ENCODE data around the gene EAF1. TPM values are rescaled to one million over a fixed set of nuclear protein-coding genes. Genes with fewer than 3 reads are reported as not detected.
"Not testable (repeated sequence)": the region's sequence is repeated elsewhere in the genome, so short reads cannot be mapped to it uniquely, and the experiment has no call there.

The EAF1 gene
- 19.7 TPM for polyA plus RNA-seq (ENCODE audit: insufficient read length)
- long read RNA-seq, donor 1, full-length matches to known transcripts: 6 of 6 reads
- long read RNA-seq, donor 1, partial matches to known transcripts: 0 of 6 reads
- long read RNA-seq, donor 1, other reads (novel, unspliced or antisense): 0 of 6 reads
- long read RNA-seq, donor 2, full-length matches to known transcripts: 4 of 4 reads
- long read RNA-seq, donor 2, partial matches to known transcripts: 0 of 4 reads
- long read RNA-seq, donor 2, other reads (novel, unspliced or antisense): 0 of 4 reads
- long read RNA-seq, donor 3, full-length matches to known transcripts: 4 of 4 reads
- long read RNA-seq, donor 3, partial matches to known transcripts: 0 of 4 reads
- long read RNA-seq, donor 3, other reads (novel, unspliced or antisense): 0 of 4 reads
- long read RNA-seq, donor 4: 0 reads
- long read RNA-seq, donor 5, full-length matches to known transcripts: 4 of 39 reads
- long read RNA-seq, donor 5, partial matches to known transcripts: 24 of 39 reads
- long read RNA-seq, donor 5, other reads (novel, unspliced or antisense): 11 of 39 reads
- long read RNA-seq, donor 6, full-length matches to known transcripts: 6 of 6 reads
- long read RNA-seq, donor 6, partial matches to known transcripts: 0 of 6 reads
- long read RNA-seq, donor 6, other reads (novel, unspliced or antisense): 0 of 6 reads
- long read RNA-seq, donor 7, full-length matches to known transcripts: 10 of 10 reads
- long read RNA-seq, donor 7, partial matches to known transcripts: 0 of 10 reads
- long read RNA-seq, donor 7, other reads (novel, unspliced or antisense): 0 of 10 reads
- long read RNA-seq, donor 8, full-length matches to known transcripts: 2 of 2 reads
- long read RNA-seq, donor 8, partial matches to known transcripts: 0 of 2 reads
- long read RNA-seq, donor 8, other reads (novel, unspliced or antisense): 0 of 2 reads

GRCh38 chr3:15427182-15427880, at the start of gene EAF1, which contains the start of gene METTL6:
EAF1 (plus strand) TSS chr3:15427598; CDS start chr3:15427780, 182 bp downstream.
METTL6 (minus strand) TSS chr3:15427544; CDS start chr3:15426511, 1,033 bp downstream.
- peak; percentile 83 for DNase-seq

GRCh38 chr3:15377961-15378791, 49.2 kb upstream of the EAF1 start:
- peak; percentile 94 for DNase-seq

- no peak for DNase-seq
These were observed 46.2 kb upstream of the EAF1 start for GRCh38 chr3:15380980-15381890.

GRCh38 chr3:15382405-15382923, 44.9 kb upstream of the EAF1 start:
- no peak for DNase-seq

DNA sequence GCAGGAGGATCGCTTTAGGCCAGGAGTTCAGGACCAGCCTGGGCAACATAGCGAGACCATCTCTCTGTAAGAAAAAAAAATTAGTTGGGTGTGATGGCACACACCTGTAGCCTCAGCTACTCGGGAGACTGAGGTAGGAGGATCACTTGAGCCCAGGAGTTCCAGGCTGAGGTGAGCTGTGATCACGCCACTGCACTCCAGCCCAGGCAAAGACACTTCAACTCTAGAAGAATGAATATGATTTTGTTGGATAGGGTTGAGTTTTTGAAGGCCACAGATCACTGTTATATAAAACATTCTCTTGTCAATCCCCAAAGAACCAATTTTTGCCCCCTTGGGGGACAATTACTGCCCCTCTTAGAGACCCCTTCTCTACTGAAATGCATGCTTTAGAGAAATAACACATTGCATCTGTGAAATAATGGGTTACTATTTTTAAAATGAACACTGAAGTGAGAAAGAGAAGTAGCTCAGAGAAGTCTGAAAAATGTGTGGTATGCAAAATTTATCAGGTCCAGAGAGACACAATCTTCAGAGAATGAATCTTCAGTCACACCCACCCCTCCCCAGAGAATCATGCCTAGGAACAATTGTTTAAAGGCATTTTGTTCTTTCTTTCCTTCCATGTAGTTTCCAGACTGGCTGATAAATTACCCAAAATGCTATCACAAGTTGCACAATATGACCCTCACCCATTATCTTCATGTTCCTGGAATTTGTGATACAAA, 42.7 kb upstream of the EAF1 start:
- no peak for DNase-seq

GRCh38 chr3:15385238-15385695, 42.1 kb upstream of the EAF1 start:
- DNase-seq: not testable (repeated sequence)

DNA sequence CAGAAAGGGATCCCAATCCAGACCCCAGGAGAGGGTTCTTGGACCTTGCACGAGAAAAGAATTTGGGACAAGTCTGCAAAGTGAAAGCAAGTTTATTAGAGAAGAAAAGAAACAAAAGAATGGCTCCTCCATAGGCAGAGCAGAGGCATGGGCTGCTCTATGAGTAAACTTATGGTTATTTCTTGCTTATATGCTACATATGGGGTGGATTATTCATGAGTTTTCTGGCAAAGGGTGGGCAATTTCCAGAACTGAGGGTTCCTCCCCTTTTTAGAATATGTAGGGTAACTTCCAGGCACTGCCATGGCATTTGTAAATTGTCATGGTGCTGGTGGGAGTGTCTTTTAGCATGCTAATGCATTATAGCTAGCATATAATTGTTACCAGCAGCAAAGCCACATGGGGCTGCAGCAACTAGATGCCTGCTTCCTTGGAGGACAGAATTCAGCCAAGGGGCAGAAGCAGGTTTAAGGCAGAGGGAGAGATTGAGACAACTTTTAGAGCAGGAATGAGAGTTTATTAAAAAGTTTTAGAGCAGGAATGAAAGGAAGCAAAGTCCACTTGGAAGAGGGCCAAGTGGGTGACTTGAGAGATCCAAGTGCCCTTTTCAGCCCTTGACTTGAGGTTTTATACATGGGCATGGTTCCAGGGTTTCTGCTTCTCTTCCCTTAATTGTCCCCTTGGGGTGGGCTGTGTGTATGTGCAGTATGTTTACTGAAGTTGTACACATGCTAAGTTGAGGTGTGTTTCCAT, 41.3 kb upstream of the EAF1 start:
- DNase-seq: no peak

GRCh38 chr3:15386654-15386955, 40.8 kb upstream of the EAF1 start:
- DNase-seq: not testable (repeated sequence)

GRCh38 chr3:15387171-15387581, 40.2 kb upstream of the EAF1 start:
- no peak for DNase-seq

- no peak for DNase-seq
These were observed 39.7 kb upstream of the EAF1 start for GRCh38 chr3:15387735-15388134.

DNA sequence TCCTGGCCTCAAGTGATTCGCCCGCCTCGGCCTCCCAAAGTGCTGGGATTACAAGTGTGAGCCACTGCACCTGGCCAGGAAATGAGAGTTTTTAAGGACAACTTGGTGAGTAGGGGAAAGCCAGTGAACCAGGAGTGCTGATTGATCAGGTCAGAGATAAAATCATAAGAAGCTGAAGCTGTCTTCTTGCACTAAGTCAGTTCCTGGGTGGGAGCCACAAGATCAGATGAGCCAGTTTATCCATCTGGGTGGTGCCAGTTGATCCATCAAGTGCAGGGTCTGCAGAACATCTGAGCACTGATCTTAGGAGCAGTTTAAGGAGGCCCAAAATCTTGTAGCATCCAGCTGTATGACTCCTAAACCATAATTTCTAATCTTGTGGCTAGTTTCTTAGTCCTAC, 39.1 kb upstream of the EAF1 start:
- not testable (repeated sequence) for DNase-seq

GRCh38 chr3:15390460-15390859, 36.9 kb upstream of the EAF1 start:
- no peak for DNase-seq

DNA sequence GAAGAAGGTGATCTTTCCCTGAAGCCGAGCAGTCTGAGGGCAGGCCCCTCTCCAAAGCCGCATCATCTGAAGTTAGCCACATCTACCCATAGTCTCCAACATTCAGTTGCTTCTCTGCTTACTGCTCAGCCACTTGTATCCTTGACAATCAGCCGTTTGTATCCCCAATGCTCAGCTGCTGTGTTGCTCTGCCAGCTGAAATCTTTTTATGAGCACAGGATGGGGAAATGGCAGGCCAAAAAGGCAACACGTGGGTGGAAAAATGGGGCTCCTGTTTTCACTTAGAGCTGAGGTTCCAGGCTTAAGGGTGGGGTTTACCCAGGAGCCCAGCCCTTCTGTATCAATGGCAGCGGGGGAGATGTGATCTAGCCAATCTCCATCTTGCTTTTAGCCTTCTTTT, 36.4 kb upstream of the EAF1 start:
- no peak for DNase-seq

GRCh38 chr3:15393252-15393651, 34.1 kb upstream of the EAF1 start:
- not testable (repeated sequence) for DNase-seq

- DNase-seq: not testable (repeated sequence)
These were observed 28.7 kb upstream of the EAF1 start for GRCh38 chr3:15398731-15399133.

DNA sequence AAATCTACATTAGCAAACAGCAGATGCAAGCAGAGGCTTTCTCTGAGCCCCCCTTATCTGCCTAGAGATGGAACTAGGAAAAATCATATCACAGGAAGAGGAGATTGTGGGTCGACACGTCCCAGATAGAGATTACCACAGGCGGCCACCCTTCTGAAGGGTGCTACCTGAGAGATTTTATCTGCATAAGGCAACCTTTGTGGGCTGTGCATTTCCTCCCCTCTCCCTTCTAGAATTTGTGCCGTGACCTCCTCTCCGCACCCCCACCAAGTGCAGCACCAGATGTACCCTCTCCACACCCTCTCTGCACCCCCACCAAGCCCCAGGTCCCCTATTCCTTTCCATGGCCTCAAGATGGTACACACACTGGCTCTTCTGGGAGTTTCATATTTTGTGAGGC, 27.4 kb upstream of the EAF1 start:
- no peak for DNase-seq

DNA sequence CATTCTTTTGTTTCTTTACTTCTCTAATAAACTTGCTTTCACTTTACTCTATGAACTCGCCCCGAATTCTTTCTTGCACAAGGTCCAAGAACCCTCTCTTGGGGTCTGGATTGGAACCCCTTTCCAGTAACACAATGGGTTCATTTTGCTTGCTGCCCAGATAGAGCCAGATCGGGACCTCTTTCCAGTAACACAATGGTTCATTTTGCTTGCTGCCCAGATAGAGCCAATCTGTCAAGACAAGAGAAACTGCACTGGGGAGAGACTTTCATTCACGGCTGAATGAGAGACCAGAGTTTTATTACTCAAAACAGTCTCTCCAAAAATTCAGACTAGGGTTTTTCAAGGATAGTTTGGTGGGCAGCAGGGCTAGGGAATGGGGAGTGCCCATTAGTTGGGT, 25.5 kb upstream of the EAF1 start:
- DNase-seq: no peak

GRCh38 chr3:15403495-15403894, 23.9 kb upstream of the EAF1 start:
- no peak for DNase-seq
